Stimulated activated CD8-positive, alpha-beta memory T cell treated with anti-CD3 and anti-CD28 coated beads, Interleukin-7, amount 100 ng/mL, for 4 hours (primary cell): ENCODE measurements around the gene CPT2.

Experiments
- DNase-seq, 2 donors: peaks; one replicate each; pipeline ENCODE4 v3.0.0-alpha.2; 2020; ENCODE audit warnings: low read depth in 2 of 2

CPT2 gene

GRCh38 chr1:53262000-53262399, 65.4 kb downstream of the CPT2 start:
- DNase-seq, result no peak
